Neural cell (in vitro differentiated cells): ENCODE data around the gene FCRLA. TPM values are rescaled to one million over a fixed set of nuclear protein-coding genes. Genes with fewer than 3 reads are reported as not detected.

Experiments used
- H2AFZ ChIP-seq: fragments of 200-600, 300-800 bp; sonication (generic), shearing (Covaris generic); 2 replicates; pipeline ENCODE4 v1.6.0; 2014; ENCODE audit warnings: low read depth, mild to moderate bottlenecking, antibody characterized with exemption, low read length, moderate library complexity
- H3F3A ChIP-seq: fragments of 200-600 bp; shearing (Covaris generic); 2 replicates; pipeline ENCODE4 v1.6.1; 2016; ENCODE audit warnings: mild to moderate bottlenecking, moderate library complexity, mixed read lengths, antibody characterized with exemption, low read length; ENCODE audit not compliant: insufficient read depth, poor library complexity, severe bottlenecking
- H3K27ac ChIP-seq: fragments of 200-600, 300-800 bp; sonication (generic), shearing (Covaris generic); 2 replicates; pipeline ENCODE4 v1.5.1; 2014; ENCODE audit warnings: mild to moderate bottlenecking, low read length, moderate library complexity
- H3K27me3 ChIP-seq: fragments of 300-800, 200-600 bp; sonication (generic), shearing (Covaris generic); 2 replicates; pipeline ENCODE4 v1.6.0; 2014; ENCODE audit warnings: mild to moderate bottlenecking, low read depth, low read length, moderate library complexity; ENCODE audit not compliant: insufficient read depth
- H3K36me3 ChIP-seq: fragments of 300-800, 200-600 bp; sonication (generic), shearing (Covaris generic); 2 replicates; pipeline ENCODE4 v1.5.1; 2014; ENCODE audit warnings: mild to moderate bottlenecking, antibody characterized with exemption, low read length, moderate library complexity; ENCODE audit not compliant: insufficient read depth
- H3K4me2 ChIP-seq: fragments of 300-800, 200-600 bp; sonication (generic), shearing (Covaris generic); 2 replicates; pipeline ENCODE4 v1.6.0; 2014; ENCODE audit warnings: mild to moderate bottlenecking, low read length
- H3K4me3 ChIP-seq: fragments of 300-800, 200-600 bp; sonication (generic), shearing (Covaris generic); 2 replicates; pipeline ENCODE4 v1.5.1; 2014; ENCODE audit warnings: mild to moderate bottlenecking, low read length, moderate library complexity
- H3K79me2 ChIP-seq: fragments of 200-600 bp; shearing (Covaris generic); replicated peaks from 2 replicates; pipeline ENCODE4 v1.6.0; 2014; ENCODE audit warnings: mild to moderate bottlenecking, low read length, moderate library complexity; ENCODE audit not compliant: insufficient read depth
- H3K9ac ChIP-seq: fragments of 300-800, 200-600 bp; sonication (generic), shearing (Covaris generic); 2 replicates; pipeline ENCODE4 v1.6.1; 2016; ENCODE audit warnings: mild to moderate bottlenecking, low read length, mixed read lengths
- H3K9me2 ChIP-seq: fragments of 200-600 bp; shearing (Covaris generic); 2 replicates; pipeline ENCODE4 v1.6.1; 2016; ENCODE audit warnings: mild to moderate bottlenecking, low read length, mixed read lengths; ENCODE audit not compliant: insufficient read depth
- H3K9me3 ChIP-seq: fragments of 200-600, 300-800 bp; sonication (generic), shearing (Covaris generic); 2 replicates; pipeline ENCODE4 v1.6.1; 2016; ENCODE audit warnings: mild to moderate bottlenecking, mixed run types, low read length, moderate library complexity, mixed read lengths
- H4K20me1 ChIP-seq: fragments of 200-600 bp; shearing (Covaris generic); 2 replicates; pipeline ENCODE4 v1.6.1; 2016; ENCODE audit warnings: mild to moderate bottlenecking, mixed run types; ENCODE audit not compliant: insufficient read depth
- EP300 ChIP-seq: fragments of 450-650 bp; conservative IDR thresholded peaks from 2 replicates; pipeline ENCODE4 v1.6.1; 2014; ENCODE audit warnings: antibody characterized with exemption, mild to moderate bottlenecking, moderate library complexity; ENCODE audit not compliant: poor library complexity, severe bottlenecking
- EZH2 ChIP-seq: fragments of 200-600, 300-800 bp; shearing (Covaris generic), sonication (generic); IDR thresholded peaks from 2 replicates; pipeline ENCODE4 v1.6.1; 2014; ENCODE audit warnings: antibody characterized with exemption, low read length, borderline replicate concordance, mild to moderate bottlenecking; ENCODE audit not compliant: insufficient read depth, poor library complexity, severe bottlenecking
- MXI1 ChIP-seq: fragments of 450-650 bp; conservative IDR thresholded peaks from 2 replicates; pipeline ENCODE4 v1.6.1; 2014; ENCODE audit warnings: antibody characterized with exemption, mild to moderate bottlenecking; ENCODE audit not compliant: poor library complexity, severe bottlenecking
- POLR2AphosphoS5 ChIP-seq: IDR thresholded peaks from 2 replicates; pipeline ENCODE4 v1.6.1; 2012
- RAD21 ChIP-seq: fragments of 450-650 bp; conservative IDR thresholded peaks from 2 replicates; pipeline ENCODE4 v1.6.1; 2014; ENCODE audit warnings: antibody characterized with exemption, mild to moderate bottlenecking, moderate library complexity
- REST ChIP-seq: IDR thresholded peaks from 2 replicates; pipeline ENCODE4 v1.6.1; 2012; ENCODE audit warnings: borderline replicate concordance
- SMC3 ChIP-seq: fragments of 450-650 bp; conservative IDR thresholded peaks from 2 replicates; pipeline ENCODE4 v1.6.1; 2014; ENCODE audit warnings: antibody characterized with exemption, mild to moderate bottlenecking, moderate library complexity; ENCODE audit not compliant: poor library complexity
- TAF1 ChIP-seq: IDR thresholded peaks from 2 replicates; pipeline ENCODE4 v1.6.1; 2012; ENCODE audit warnings: low read depth
- polyA plus RNA-seq: library from polyadenylated mRNA; depleted of rRNA; stranded (reverse); fragments of >200 nt; gene quantifications from 2 replicates; pipeline ENCODE4 v1.2.3, GENCODE V29; 2014
- TF ChIP-seq, protein P1 (sequence below): fragments of 450-650 bp; IDR thresholded peaks from 2 replicates; pipeline ENCODE4 v1.5.1; 2014; ENCODE audit warnings: antibody characterized with exemption, mild to moderate bottlenecking, moderate library complexity; ENCODE audit not compliant: poor library complexity, severe bottlenecking

The FCRLA gene
- polyA plus RNA-seq, 1 donor from 2014 or later: not detected

DNA sequence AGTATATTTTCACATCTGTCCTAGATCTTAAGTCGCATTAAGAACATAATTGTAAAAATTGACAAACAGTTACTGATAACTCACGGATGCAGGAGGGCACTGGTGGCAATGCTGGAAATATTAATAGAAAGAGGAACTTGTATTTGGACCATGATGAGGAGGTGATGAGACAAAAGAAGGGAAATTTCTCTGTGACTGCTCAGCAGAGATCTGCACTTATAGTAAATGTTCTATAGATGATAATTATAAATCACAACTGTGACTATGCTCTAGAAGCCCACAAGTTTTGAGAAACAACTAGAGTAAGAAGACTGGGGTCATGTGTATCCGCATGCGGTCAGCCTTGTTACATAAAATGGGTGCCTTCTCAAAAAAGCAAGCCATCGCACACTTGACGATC, 33.9 kb downstream of the FCRLA start:
- H4K20me1 ChIP-seq: no peaks in the 10 kb centered on the region
- no peaks in the 10 kb centered on the region for H3K27me3 ChIP-seq
- H3K9me2 ChIP-seq: no peaks in the 10 kb centered on the region
- H3K36me3 ChIP-seq: no peaks in the 10 kb centered on the region
- no peaks in the 10 kb centered on the region for H3F3A ChIP-seq
- no peak overlapping the region for H3K4me3 ChIP-seq
- TF ChIP-seq RAD21 (no peak), TAF1 (no peak), EP300 (no peak), EZH2 (no peak), REST (no peak), MXI1 (no peak), POLR2AphosphoS5 (no peak)
- TF ChIP-seq, protein P1, sequence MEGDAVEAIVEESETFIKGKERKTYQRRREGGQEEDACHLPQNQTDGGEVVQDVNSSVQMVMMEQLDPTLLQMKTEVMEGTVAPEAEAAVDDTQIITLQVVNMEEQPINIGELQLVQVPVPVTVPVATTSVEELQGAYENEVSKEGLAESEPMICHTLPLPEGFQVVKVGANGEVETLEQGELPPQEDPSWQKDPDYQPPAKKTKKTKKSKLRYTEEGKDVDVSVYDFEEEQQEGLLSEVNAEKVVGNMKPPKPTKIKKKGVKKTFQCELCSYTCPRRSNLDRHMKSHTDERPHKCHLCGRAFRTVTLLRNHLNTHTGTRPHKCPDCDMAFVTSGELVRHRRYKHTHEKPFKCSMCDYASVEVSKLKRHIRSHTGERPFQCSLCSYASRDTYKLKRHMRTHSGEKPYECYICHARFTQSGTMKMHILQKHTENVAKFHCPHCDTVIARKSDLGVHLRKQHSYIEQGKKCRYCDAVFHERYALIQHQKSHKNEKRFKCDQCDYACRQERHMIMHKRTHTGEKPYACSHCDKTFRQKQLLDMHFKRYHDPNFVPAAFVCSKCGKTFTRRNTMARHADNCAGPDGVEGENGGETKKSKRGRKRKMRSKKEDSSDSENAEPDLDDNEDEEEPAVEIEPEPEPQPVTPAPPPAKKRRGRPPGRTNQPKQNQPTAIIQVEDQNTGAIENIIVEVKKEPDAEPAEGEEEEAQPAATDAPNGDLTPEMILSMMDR: no peak
- no peaks in the 10 kb centered on the region for H3K79me2 ChIP-seq
- H3K4me2 ChIP-seq: no peak overlapping the region
- no peak overlapping the region for H3K9ac ChIP-seq
- H3K27ac ChIP-seq: no peak overlapping the region
- H3K9me3 ChIP-seq: no peaks in the 10 kb centered on the region
- no peak overlapping the region for H2AFZ ChIP-seq

DNA sequence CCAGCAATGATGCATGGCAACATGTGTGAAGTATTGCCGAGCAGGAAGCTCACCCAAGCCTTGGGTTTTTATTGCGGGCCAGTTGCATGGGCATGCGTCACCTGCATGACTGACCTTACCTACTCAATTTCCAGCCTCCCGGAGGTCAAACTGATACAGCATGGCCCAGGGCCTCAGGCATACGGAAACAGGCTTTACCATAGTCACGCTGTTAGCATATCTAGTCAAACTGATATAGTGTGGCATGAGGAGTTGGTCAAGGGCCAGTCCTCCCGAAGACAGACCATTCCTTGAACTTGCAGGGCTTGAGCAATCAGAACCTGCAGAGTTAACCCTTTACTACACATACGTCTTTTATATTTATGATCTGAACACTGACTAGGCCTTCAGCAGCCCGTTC, 36.2 kb downstream of the FCRLA start:
- H2AFZ ChIP-seq: no peak overlapping the region
- no peaks in the 10 kb centered on the region for H3F3A ChIP-seq

More for the DNA sequence above, 36.2 kb downstream of the FCRLA start:
- no peaks in the 10 kb centered on the region for H3K79me2 ChIP-seq
- H3K9me2 ChIP-seq: no peaks in the 10 kb centered on the region
- H3K9me3 ChIP-seq: no peaks in the 10 kb centered on the region
- H3K36me3 ChIP-seq: no peaks in the 10 kb centered on the region
- H3K27ac ChIP-seq: no peak overlapping the region
- H3K4me2 ChIP-seq: no peak overlapping the region
- TF ChIP-seq MXI1: no peak
- no peak for TF ChIP-seq EZH2
- no peak for TF ChIP-seq EP300
- no peak for TF ChIP-seq REST
- TF ChIP-seq RAD21: no peak
- TF ChIP-seq, protein P1: no peak
- no peak for TF ChIP-seq POLR2AphosphoS5
- no peak for TF ChIP-seq TAF1
- TF ChIP-seq SMC3: no peak
- H3K4me3 ChIP-seq: no peak overlapping the region
- H3K9ac ChIP-seq: no peak overlapping the region
- H4K20me1 ChIP-seq: no peaks in the 10 kb centered on the region
- no peaks in the 10 kb centered on the region for H3K27me3 ChIP-seq
